Measurements from ENCODE around the gene SLAMF7. TPM values are rescaled to one million over a fixed set of nuclear protein-coding genes. Genes with fewer than 3 reads are reported as not detected.

SLAMF7 gene
- total RNA-seq, 4 donors from 2014 or later, result 0.22 to 0.90 (median 0.51) TPM

DNA sequence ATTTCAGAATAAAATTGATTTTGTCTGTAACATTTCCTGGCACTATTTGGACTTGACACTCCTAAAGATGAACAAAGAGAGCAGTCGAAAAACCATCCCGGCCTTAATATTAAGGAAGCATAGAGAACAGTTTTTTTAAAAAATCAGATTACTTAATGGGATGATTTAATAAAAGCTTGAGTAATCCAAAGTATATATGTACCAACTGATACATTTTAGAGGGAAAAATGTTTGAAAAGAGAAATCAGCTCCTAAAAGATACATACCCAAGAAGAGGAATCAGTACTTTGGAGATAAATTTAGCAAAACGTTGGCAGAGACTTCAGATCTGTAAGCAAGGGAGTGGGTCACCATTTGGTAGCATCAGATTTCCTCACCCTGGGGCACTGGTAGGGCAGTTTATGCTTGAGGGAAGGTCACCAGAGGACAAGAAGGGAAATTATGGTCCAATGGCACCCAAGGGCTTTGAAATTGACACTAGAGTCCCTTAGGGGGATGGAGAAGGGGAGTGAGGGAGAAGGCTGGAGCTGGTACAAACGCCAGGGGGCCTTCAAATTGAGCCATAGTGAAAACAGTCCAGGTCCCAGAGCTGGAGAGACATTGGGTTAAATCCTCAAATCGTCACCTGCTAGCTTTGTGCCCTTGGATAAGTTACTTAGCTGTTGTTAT is 5.9 kb downstream of the SLAMF7 start:
- no peak for DNase-seq (ENCODE audit: low spot score in 2 of 2)
- no peaks in the 10 kb centered on the region for H3K27me3 ChIP-seq
- TF ChIP-seq EP300 (IDR thresholded peaks at IDR 0.05), result no peak
- WGBS, 2 donors, result 63 to 64% methylated on average over 5 of the region's 5 CpGs
- no peak overlapping the region for H3K4me3 ChIP-seq
- H3K27ac ChIP-seq, result no peak overlapping the region
- H3K9me3 ChIP-seq, result no peaks in the 10 kb centered on the region
- H3K36me3 ChIP-seq, result no peaks in the 10 kb centered on the region
- no peaks in the 10 kb centered on the region for H3K4me1 ChIP-seq

DNA sequence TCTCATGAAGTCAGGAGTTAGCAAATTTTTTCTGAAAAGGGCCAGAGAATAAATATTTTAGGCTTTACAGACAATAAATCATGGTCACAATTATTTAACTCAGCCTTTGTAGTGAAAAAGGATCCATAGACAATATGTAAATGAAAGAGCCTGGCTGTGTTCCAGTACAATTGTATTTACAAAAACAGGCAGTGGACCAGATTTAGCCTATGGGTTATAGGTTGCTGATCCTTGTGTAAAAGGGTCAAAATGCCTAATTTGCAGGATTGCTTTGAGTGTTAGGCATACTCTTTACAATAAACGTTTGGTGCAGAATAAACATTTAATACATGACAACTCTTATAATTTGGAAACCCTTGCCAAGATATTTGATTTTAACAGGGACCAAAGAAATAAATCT is 6.5 kb downstream of the SLAMF7 start:
- TF ChIP-seq EP300 (IDR thresholded peaks at IDR 0.05), result no peak
- TF ChIP-seq, protein P1, sequence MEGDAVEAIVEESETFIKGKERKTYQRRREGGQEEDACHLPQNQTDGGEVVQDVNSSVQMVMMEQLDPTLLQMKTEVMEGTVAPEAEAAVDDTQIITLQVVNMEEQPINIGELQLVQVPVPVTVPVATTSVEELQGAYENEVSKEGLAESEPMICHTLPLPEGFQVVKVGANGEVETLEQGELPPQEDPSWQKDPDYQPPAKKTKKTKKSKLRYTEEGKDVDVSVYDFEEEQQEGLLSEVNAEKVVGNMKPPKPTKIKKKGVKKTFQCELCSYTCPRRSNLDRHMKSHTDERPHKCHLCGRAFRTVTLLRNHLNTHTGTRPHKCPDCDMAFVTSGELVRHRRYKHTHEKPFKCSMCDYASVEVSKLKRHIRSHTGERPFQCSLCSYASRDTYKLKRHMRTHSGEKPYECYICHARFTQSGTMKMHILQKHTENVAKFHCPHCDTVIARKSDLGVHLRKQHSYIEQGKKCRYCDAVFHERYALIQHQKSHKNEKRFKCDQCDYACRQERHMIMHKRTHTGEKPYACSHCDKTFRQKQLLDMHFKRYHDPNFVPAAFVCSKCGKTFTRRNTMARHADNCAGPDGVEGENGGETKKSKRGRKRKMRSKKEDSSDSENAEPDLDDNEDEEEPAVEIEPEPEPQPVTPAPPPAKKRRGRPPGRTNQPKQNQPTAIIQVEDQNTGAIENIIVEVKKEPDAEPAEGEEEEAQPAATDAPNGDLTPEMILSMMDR (IDR thresholded peaks at IDR 0.05), result no peak
- TF ChIP-seq POLR2A (IDR thresholded peaks at IDR 0.05), result no peak
- no peak overlapping the region for H3K4me3 ChIP-seq
- no peaks in the 10 kb centered on the region for H3K4me1 ChIP-seq
- no peaks in the 10 kb centered on the region for H3K9me3 ChIP-seq
- H3K27ac ChIP-seq, result no peak overlapping the region
- H3K36me3 ChIP-seq, result no peaks in the 10 kb centered on the region
- no peaks in the 10 kb centered on the region for H3K27me3 ChIP-seq
- DNase-seq (ENCODE audit: low spot score in 2 of 2), result no peak
- WGBS, 2 donors, result 19 to 32% methylated on average over 1 of the region's 1 CpG

DNA sequence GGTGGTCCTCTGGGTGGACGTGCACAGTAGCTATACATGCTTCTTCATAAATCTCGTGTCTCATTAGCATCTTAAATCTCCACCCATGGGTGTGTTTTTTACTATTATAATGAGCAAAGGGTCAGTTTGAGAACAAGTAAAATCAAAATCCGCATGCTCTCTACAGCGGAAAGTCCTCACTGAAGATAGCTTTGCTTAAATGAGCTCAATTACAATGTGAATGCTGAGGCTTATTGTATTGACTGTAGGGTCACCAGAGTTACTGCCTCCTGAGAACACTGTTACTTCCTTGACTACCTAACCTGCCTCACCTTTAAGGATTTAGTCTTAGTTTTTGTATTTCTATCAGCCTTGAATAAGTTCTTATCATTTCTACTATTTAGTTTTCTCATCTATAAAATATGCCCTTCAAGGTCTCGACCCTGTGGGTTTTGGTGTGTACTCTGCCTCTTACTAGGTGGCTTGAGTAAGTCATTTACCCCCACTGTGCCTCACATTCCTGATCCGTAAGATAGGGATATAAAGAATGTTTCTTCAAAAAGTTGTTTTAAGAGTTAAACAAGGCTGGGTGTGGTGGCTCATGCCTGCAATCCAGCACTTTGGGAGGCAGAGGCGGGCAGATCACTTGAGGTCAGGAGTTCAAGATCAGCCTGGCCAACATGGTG is 7.9 kb downstream of the SLAMF7 start:
- Histone ChIP-seq H3K36me3 (no peaks in the 10 kb centered on the region), H3K4me3 (no peak overlapping the region), H3K27me3 (no peaks in the 10 kb centered on the region), H3K27ac (no peak overlapping the region), H3K4me1 (no peaks in the 10 kb centered on the region), H3K9me3 (no peaks in the 10 kb centered on the region)
- 79 to 82% methylated on average over 7 of the region's 7 CpGs for WGBS, 2 donors
- no peak for DNase-seq (ENCODE audit: low spot score in 2 of 2)
- no peak for TF ChIP-seq EP300 (IDR thresholded peaks at IDR 0.05)
- no peak for TF ChIP-seq POLR2A (IDR thresholded peaks at IDR 0.05)
- TF ChIP-seq, protein P1 (IDR thresholded peaks at IDR 0.05), result no peak

DNA sequence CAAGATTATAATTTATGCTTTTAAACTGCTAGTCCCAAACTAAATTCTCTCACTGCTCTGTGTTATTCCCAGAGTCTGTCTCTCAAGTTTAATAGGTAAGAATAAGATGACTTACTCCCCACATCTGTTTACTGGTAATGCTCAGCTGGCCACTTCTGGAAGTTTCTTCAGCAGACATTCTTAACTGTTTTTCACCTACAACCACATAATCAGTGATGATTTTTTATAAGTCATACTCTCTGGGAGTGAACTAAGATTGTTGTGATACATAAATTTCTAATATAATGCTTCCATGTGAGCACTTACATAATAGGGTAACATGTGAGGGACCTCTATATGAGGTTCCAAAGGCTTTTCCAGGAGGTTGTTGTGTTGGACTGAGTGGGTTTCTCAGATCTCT is 8.7 kb downstream of the SLAMF7 start:
- Histone ChIP-seq H3K36me3 (no peaks in the 10 kb centered on the region), H3K4me3 (no peak overlapping the region), H3K27ac (no peak overlapping the region), H3K9me3 (no peaks in the 10 kb centered on the region), H3K27me3 (no peaks in the 10 kb centered on the region), H3K4me1 (no peaks in the 10 kb centered on the region)
- no peak for DNase-seq (ENCODE audit: low spot score in 2 of 2)
- TF ChIP-seq POLR2A (IDR thresholded peaks at IDR 0.05), result no peak
- TF ChIP-seq, protein P1 (IDR thresholded peaks at IDR 0.05), result no peak
- no peak for TF ChIP-seq EP300 (IDR thresholded peaks at IDR 0.05)

DNA sequence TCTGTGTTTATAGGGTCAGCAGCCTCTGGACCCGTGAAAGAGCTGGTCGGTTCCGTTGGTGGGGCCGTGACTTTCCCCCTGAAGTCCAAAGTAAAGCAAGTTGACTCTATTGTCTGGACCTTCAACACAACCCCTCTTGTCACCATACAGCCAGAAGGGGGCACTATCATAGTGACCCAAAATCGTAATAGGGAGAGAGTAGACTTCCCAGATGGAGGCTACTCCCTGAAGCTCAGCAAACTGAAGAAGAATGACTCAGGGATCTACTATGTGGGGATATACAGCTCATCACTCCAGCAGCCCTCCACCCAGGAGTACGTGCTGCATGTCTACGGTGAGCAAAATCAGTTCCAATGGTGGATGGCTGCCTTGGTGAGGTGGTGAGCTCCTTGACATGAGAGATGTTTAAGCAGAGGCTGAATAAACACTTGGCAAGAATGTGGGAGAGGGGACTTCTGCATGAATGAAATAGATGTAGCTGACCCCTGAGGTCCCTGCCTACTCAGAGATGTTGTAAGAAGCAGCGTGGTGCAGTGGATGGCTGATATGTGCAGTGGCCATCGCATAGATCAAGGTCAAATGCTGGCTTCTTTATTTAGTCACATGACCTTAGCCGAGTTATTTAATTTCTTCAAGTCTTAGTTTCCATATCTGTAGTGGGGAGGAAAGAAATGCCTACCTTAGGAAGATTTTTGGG is 9.3 kb downstream of the SLAMF7 start:
- no peaks in the 10 kb centered on the region for H3K9me3 ChIP-seq
- TF ChIP-seq, protein P1 (IDR thresholded peaks at IDR 0.05), result no peak
- TF ChIP-seq EP300 (IDR thresholded peaks at IDR 0.05) (no peak), POLR2A (IDR thresholded peaks at IDR 0.05) (no peak)
- 86 to 87% methylated on average over 10 of the region's 10 CpGs for WGBS, 2 donors
- DNase-seq (ENCODE audit: low spot score in 2 of 2), result no peak
- H3K4me1 ChIP-seq, result no peaks in the 10 kb centered on the region
- no peak overlapping the region for H3K27ac ChIP-seq
- no peak overlapping the region for H3K4me3 ChIP-seq
- no peaks in the 10 kb centered on the region for H3K36me3 ChIP-seq
- no peaks in the 10 kb centered on the region for H3K27me3 ChIP-seq
